Activated CD8-positive, alpha-beta memory T cell treated with anti-CD3 and anti-CD28 coated beads, Interleukin-2, amount 50 U/mL, for 48 hours (primary cell): ENCODE measurements around the gene GOLGA8M.
A peak's percentile ranks its signal among the peaks of the same experiment; 100 is the strongest.
"Not testable (repeated sequence)": the region's sequence is repeated elsewhere in the genome, so short reads cannot be mapped to it uniquely, and the experiment has no call there.

Experiments
- DNase-seq: peaks from one replicate; pipeline ENCODE4 v3.0.0-alpha.2; 2020

GOLGA8M gene

GRCh38 chr15:28712270-28712669, at the start of gene GOLGA8M:
Gene GOLGA8M, minus strand, starts transcription at chr15:28712421. Its CDS starts 98 bp downstream, at chr15:28712323.
- not testable (repeated sequence) for DNase-seq

- not testable (repeated sequence) for DNase-seq
These were observed 30.7 kb upstream of the GOLGA8M start for GRCh38 chr15:28742890-28743289.

GRCh38 chr15:28738590-28739292, 26.5 kb upstream of the GOLGA8M start:
- not testable (repeated sequence) for DNase-seq

GRCh38 chr15:28738200-28738561, 26.0 kb upstream of the GOLGA8M start:
- not testable (repeated sequence) for DNase-seq

- peak; percentile 67 for DNase-seq
These were observed 25.4 kb upstream of the GOLGA8M start for GRCh38 chr15:28737521-28738199.

- DNase-seq: peak; percentile 52
These were observed 15.8 kb upstream of the GOLGA8M start for GRCh38 chr15:28728061-28728460.

- not testable (repeated sequence) for DNase-seq
These were observed 14.8 kb upstream of the GOLGA8M start for GRCh38 chr15:28727026-28727425.

- DNase-seq: no peak
These were observed 13.9 kb upstream of the GOLGA8M start for GRCh38 chr15:28726102-28726501.

- no peak for DNase-seq
These were observed 13.3 kb upstream of the GOLGA8M start for GRCh38 chr15:28725556-28725955.

- DNase-seq: not testable (repeated sequence)
These were observed 11.8 kb upstream of the GOLGA8M start for GRCh38 chr15:28723986-28724385.

GRCh38 chr15:28719626-28720025, 7.4 kb upstream of the GOLGA8M start:
- DNase-seq: not testable (repeated sequence)

- DNase-seq: not testable (repeated sequence)
These were observed 6.4 kb upstream of the GOLGA8M start for GRCh38 chr15:28718576-28718975.

GRCh38 chr15:28714176-28714575, 2.0 kb upstream of the GOLGA8M start:
- DNase-seq: not testable (repeated sequence)

GRCh38 chr15:28703927-28704326, 8.3 kb downstream of the GOLGA8M start:
- DNase-seq: not testable (repeated sequence)

GRCh38 chr15:28702427-28702826, 9.8 kb downstream of the GOLGA8M start:
- DNase-seq: not testable (repeated sequence)

- not testable (repeated sequence) for DNase-seq
These were observed 18.0 kb downstream of the GOLGA8M start for GRCh38 chr15:28694006-28694751.

- DNase-seq: not testable (repeated sequence)
These were observed 19.2 kb downstream of the GOLGA8M start for GRCh38 chr15:28693021-28693420.

GRCh38 chr15:28673533-28673932, 38.7 kb downstream of the GOLGA8M start:
- DNase-seq: not testable (repeated sequence)

GRCh38 chr15:28672122-28672521, 40.1 kb downstream of the GOLGA8M start:
- not testable (repeated sequence) for DNase-seq

GRCh38 chr15:28666402-28666801, 45.8 kb downstream of the GOLGA8M start:
- DNase-seq: not testable (repeated sequence)

GRCh38 chr15:28664575-28664974, 47.6 kb downstream of the GOLGA8M start:
- DNase-seq: not testable (repeated sequence)

- DNase-seq: not testable (repeated sequence)
These were observed 48.5 kb downstream of the GOLGA8M start for GRCh38 chr15:28663717-28664116.

- not testable (repeated sequence) for DNase-seq
These were observed 51.5 kb downstream of the GOLGA8M start for GRCh38 chr15:28660750-28661149.

GRCh38 chr15:28656018-28656360, 56.2 kb downstream of the GOLGA8M start:
- DNase-seq: not testable (repeated sequence)
